ENCODE results near the gene CLIC6.
A peak's percentile ranks its signal among the peaks of the same experiment; 100 is the strongest.

CLIC6 gene

GRCh38 chr21:34668803-34669148, at the start of gene CLIC6:
Gene CLIC6 (plus strand): TSS chr21:34668994. CDS start chr21:34669389, 395 bp downstream.
- no peak for DNase-seq

- no peak for DNase-seq
Measured at GRCh38 chr21:34619841-34620665, 48.7 kb upstream of the CLIC6 start.

- DNase-seq: no peak
Measured at GRCh38 chr21:34621434-34622350, 47.1 kb upstream of the CLIC6 start.

GRCh38 chr21:34623516-34623915, 45.3 kb upstream of the CLIC6 start:
- no peak for DNase-seq

DNA sequence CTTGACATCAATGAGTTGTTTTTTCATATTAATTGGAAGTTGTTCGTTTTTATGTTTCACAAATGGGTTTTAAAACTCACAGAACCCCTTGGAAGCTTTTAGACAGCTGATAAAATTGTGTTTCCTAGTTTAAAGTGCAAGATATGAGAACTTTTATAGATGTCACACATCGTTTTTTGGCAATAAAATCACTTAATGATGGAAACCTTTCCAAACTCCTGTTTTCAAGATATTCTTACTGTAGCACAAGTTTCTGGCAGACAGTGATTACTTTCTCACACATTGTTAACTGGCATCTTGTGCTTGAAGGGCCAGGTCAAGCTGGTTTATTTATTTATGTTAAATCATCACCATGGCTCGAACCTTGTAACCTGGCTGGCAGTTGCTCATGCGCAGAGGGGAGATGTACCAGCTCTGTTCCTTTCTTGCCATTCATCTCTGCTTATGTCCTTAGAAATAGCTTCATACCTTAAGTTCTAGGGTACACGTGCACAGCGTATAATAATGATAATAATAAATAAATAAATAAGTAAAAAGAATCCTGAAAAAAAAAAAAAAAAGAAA, 43.7 kb upstream of the CLIC6 start:
- DNase-seq: no peak

DNA sequence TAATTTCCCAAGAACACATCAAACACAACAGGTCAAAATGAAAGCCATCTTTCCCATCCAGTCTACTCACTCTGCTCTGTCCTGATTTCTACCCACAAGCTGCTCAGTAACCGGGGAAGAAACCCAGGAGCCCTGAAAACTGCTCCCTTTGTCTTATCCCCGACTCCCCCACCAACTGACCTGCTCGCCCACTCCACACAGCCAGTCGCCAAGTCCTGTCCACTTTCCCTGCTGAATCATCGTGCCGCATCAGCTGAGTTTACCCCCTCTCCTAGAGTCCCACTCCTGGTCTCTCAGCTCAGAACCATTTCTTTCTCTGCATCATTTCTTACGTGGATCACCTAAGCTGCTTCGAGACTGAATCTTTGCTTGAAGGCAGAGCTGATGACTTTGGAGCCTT, 42.7 kb upstream of the CLIC6 start:
- no peak for DNase-seq

DNA sequence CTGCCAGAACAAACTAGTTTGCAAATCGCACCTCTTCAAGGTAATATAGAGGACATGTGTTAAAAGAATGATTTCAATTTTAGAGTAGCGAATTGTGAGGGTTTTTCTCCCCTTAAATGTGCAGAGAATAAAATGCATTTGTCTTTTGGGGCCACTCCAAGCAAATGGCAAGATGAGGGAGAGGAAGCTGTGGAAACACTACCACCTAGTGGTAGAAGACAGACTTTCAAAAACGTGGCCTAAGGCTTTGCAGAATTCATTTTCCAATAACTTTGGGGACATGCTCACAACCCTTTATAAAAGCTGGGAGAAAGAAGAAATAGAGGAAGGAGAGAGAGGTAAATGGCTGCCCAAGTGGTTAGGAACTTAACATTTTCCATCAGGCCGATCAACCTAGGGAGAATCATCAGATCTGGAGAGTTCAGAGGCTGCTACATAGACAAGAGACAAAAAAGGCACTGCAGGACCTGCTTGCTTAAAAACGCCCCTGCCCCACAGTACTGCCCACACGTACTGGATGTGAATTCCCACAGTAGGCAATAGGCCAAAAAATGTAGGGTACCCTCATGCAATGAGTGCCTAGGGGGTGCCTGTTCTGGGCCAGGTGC, 38.2 kb upstream of the CLIC6 start:
- no peak for DNase-seq

DNA sequence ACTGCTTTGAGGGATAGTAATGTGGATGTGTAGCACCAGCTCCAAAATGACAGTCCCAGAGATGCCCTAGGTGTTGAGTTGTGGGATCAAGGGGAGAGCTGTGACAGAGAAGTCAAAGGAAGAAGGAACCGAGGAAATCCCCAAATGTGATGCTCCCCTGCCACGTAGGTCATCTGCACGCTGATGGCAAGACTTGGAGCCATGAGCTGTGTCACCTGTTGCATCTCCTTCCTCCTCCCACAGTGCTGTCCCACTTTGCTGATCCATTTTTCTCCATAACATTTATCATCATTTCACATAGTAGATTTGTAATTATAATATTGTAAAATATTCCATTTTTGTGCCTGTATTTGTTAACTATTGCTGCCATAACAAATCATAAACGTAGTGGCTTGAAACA, 36.3 kb upstream of the CLIC6 start:
- no peak for DNase-seq

DNA sequence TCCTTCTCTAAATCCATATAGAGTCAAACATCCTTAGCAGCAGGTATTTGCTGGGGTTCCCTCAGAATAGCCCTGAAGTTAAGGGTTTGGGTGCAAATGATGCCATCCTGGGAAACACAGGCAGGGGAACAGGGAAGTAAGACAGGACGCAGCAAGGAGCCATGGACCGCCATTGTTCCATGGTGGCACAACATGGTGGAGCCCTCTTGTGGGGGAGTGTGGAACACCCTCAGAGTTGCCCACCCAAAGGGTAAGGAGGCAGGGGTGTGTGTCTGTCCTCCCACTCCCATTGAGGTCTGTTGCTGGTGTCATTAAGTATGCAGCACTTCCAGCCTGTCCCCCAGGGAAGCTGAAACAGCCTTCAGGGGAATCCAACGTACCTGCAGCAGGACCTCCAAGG, 33.5 kb upstream of the CLIC6 start:
- no peak for DNase-seq

- DNase-seq: no peak
Measured at GRCh38 chr21:34636961-34637360, 31.8 kb upstream of the CLIC6 start.

DNA sequence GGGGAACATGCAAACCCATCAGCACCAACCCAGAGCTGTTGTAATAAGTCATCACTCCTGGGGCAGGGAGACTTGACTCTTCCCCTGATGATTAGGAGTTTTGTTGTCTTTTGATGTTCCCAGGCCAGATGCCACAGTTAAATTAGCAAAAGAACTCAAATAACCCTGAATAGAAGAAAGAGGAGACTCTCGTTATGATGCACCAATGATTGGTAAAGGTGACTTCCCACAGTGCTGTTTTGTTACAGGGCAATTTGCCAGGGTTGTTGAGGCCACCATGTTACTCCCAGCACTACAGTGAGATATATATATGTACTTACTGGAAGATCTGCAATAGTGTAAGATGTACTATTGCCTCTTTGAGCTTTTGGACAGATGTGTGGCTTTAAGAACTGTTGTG, 29.5 kb upstream of the CLIC6 start:
- no peak for DNase-seq

GRCh38 chr21:34639882-34640788, 28.7 kb upstream of the CLIC6 start:
- peak; percentile 51 for DNase-seq

DNA sequence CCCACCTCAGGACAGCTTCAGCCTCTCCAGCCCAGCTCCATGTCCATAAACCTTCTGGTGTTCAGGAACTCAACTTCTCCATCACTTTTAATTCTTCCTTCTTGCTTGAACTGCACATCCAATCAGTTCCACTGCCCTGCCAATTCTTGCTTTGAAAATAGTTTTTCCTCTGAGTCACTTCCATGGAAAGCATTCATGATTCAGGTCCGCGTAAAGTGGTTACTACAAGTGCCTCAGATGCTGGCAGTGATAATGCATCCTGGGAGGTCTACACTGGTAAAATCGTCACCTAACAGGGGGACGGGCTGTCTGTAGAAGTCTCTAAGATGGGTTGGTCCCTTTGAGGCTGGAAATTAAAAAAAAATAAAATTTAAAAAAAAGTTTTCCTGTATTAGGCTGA, 27.9 kb upstream of the CLIC6 start:
- DNase-seq: peak; percentile 31

GRCh38 chr21:34642211-34643075, 26.4 kb upstream of the CLIC6 start:
- no peak for DNase-seq

DNA sequence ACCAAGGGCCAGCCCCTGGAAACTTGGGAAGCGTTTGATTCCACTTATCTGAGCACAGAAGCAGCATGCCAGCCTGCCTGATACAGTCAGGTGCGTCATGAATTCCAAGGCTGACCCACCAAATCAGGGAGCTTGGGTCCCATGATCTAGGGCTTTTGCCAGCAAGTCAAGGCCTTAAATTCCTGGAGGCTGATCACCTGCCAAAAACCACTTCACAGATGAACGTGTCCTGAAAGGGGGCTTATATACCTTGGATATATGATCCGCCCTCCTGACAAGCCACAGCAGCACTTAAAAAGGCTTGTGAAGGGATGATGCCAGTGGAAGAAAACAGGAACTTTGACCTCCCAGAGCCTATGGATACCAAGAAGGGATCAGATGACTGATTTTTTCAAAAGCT, 24.0 kb upstream of the CLIC6 start:
- no peak for DNase-seq

GRCh38 chr21:34647555-34647954, 21.2 kb upstream of the CLIC6 start:
- no peak for DNase-seq

DNA sequence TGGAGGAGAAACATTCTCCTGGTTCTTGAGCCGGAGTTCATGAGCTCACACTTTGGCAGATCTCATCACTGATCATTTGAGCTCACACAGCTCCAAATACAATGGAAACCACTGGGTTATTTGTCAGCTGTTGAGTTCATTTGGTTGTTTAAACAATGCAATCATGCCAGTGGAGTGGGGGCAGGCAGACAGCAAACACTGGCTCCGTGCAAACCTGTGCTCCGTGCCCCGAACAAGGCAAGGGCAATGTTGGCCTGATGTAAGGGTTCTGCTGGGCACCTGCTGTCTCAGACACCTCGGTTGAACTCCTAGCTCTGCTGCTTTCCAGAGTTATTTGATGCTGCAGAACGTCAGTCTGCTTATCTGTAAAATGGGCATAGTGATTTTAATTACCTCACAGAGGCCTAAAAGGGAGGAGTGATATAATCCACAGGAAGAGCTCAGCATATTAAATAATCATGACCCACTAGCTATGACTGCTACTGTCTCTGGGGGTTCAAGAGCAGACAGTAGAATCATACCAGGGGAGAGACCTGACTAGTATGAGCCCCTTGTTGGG, 20.0 kb upstream of the CLIC6 start:
- DNase-seq: no peak

DNA sequence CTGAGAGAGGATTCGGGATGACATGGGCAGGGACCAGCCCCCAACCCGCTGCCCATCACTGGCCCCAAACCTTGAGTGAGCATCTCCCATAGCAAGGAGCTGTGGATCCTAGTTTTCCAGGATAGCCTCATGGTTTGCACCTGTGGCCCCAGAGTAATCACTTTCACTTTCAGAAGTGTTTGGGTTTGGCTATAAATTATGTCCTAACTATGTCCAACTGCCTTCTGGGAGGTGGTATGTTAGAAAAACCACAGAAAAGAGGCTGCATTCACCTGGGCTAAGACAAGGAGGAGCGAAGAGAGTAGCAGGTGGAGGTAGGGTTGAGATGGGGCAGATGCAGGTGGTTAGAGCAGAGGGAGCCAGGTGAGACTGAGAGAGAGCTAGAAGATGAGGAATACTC, 19.4 kb upstream of the CLIC6 start:
- no peak for DNase-seq

GRCh38 chr21:34650861-34651431, 17.8 kb upstream of the CLIC6 start:
- DNase-seq: no peak

DNA sequence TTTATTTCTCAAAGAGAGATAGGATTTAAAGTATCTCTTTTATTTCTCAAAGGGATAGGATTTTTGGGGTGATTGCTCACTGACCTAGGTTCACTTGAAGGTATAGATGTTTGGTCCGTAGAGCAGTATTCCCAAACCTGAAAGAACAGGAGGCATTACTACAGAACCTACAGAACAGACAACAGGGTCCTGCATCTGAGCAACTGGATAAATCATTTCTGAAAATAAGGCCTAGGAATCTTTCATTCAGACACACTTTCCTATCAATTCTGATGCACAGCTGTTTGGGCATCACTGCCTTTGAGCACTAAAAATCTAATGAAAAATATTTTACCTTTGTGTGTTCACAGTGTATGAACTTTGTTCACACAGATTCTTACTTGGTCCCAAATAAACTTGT, 17.2 kb upstream of the CLIC6 start:
- no peak for DNase-seq

DNA sequence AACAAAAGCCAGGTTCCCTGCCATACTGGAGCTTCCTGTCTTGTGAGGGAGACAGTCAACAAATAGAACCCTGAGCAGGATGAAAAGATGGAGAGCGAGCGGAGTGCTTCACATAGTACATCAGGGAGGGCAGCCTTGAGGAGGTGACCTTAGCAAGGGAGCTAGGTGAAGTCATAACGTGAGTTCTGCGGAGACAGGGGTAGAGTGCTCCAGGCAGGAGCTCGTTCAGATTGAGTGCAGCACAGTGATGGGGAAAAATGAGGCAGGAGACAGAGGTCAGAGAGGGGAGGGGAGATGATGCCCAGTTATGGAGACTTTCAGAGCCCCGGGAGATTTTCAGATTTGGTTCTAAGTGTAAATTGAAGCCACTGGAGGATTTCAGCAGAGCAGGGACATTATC, 15.3 kb upstream of the CLIC6 start:
- no peak for DNase-seq

Data from stimulated activated CD4-positive, alpha-beta T cell treated with anti-CD3 and anti-CD28 coated beads, Interleukin-1b, Interleukin-23, amount 100 ng/mL, for 48 hours (primary cell).